Kidney (tissue), 14 donors: ENCODE results near the gene LRRC17. TPM values are rescaled to one million over a fixed set of nuclear protein-coding genes. Genes with fewer than 3 reads are reported as not detected.

ENCODE experiments used
- DNase-seq, 5 donors: peaks; one replicate each; pipeline ENCODE4 v3.0.0-alpha.2; 2013 to 2020
- FAIRE-seq: peaks from 2 replicates; lab custom pipeline; 2012; peaks lifted over from hg19 to GRCh38; lab: Jason Lieb, UNC
- H3K27ac ChIP-seq, 2 donors: one replicate each; pipeline ENCODE4 v1.7.0; 2013; ENCODE audit warnings: low read depth in 2 of 2, low read length in 2 of 2, inconsistent platforms in 1 of 2
- H3K27me3 ChIP-seq: one replicate; pipeline ENCODE4 v1.7.1; 2013; ENCODE audit warnings: low read length, inconsistent platforms; ENCODE audit not compliant: control insufficient read depth, insufficient read depth
- H3K36me3 ChIP-seq, 3 donors: one replicate each; pipeline versions ENCODE4 v1.7.0 to v1.7.1; 2013; ENCODE audit warnings: low read length in 3 of 3, control low read depth in 1 of 3, inconsistent platforms in 1 of 3; ENCODE audit not compliant: insufficient read depth in 3 of 3, control insufficient read depth in 2 of 3
- H3K4me1 ChIP-seq, 3 donors: one replicate each; pipeline versions ENCODE4 v1.7.0 to v1.7.1; 2013; ENCODE audit warnings: low read length in 3 of 3, inconsistent platforms in 1 of 3, low read depth in 1 of 3; ENCODE audit not compliant: control insufficient read depth in 2 of 3, insufficient read depth in 2 of 3
- H3K4me3 ChIP-seq, 3 donors: one replicate each; pipeline versions ENCODE4 v1.7.0 to v1.8.1; 2013; ENCODE audit warnings: low read length in 3 of 3, control low read depth in 1 of 3, inconsistent platforms in 1 of 3
- H3K9ac ChIP-seq, 3 donors: one replicate each; pipeline versions ENCODE4 v1.7.0 to v1.7.1; 2013; ENCODE audit warnings: low read length in 3 of 3, control low read depth in 1 of 3, inconsistent platforms in 1 of 3
- H3K9me3 ChIP-seq, 3 donors: one replicate each; pipeline versions ENCODE4 v1.7.0 to v1.7.1; 2013; ENCODE audit warnings: low read length in 3 of 3, control low read depth in 1 of 3, inconsistent platforms in 1 of 3; ENCODE audit not compliant: control insufficient read depth in 2 of 3, insufficient read depth in 1 of 3
- CTCF ChIP-seq: IDR thresholded peaks from 3 replicates; pipeline ENCODE4 v1.5.1; 2012; ENCODE audit warnings: mild to moderate bottlenecking, moderate library complexity, borderline replicate concordance; ENCODE audit not compliant: insufficient read depth; ENCODE audit errors: extremely low read depth
- intact Hi-C: fragments of 100-400 bp; cut with DNase I; formaldehyde crosslinking; loops from one replicate; pipeline ENCODE4 v1.11.1; 2022
- polyA plus RNA-seq: library from polyadenylated mRNA; stranded (reverse); fragments of 350-450 nt; fragmentation: Illumina TruSeq; extraction: RNeasy Lipid Tissue Mini Kit (QIAGEN cat#74804); gene quantifications from one replicate; pipeline ENCODE4 v1.2.3, GENCODE V29; 2014; ENCODE audit warnings: low read depth, low replicate concordance; ENCODE audit not compliant: insufficient read depth
- total RNA-seq: library from RNA; stranded (reverse); fragmentation: NEBNext Ultra II Directional; extraction: Animal tissue kit (Norgen Biotek cat#: 25700); gene quantifications from one replicate; pipeline ENCODE4 v1.2.1, GENCODE V29; 2021
- donor health status: control.
- donor health status: control.
- donor health status: control.
- donor health status: control.
- donor health status: control.
- donor health status: DM: yes; HTN: yes; CAD: no.
- donor health status: Normal renal cell carcinoma (clear cell type).

LRRC17 gene
- total and polyA plus RNA-seq, 2 donors from 2014 or later = 2.1 to 4.0 TPM

DNA sequence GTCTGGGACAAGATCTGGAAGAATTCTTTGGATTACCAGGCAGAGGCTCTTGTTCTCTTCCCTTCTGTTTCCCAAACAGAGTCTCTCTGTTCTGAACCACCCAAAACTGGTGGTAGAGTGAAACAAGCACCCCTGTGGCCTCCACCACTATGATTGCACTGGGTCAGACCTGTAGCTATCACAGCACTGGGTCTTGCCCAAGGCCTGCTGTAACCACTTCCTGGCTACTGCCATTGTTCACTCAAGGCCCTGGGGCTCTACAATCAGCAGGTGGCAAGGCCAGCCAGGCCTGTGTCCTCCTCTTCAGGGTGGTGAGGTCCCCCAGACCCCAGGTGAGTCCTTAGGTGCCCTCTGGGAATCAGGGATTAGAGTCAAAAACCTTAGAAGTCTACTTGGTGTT lies 4.1 kb upstream of the LRRC17 start:
- Histone ChIP-seq H3K27me3 (no peaks in the 10 kb centered on the region), H3K4me3 (no peak overlapping the region), H3K27ac (no peak overlapping the region), H3K36me3 (no peaks in the 10 kb centered on the region), H3K4me1 (no peaks in the 10 kb centered on the region), H3K9me3 (no peaks in the 10 kb centered on the region), H3K9ac (no peak overlapping the region)
- intact Hi-C loops = no loop called here
- DNase-seq (no peak), FAIRE-seq (no peak)
- TF ChIP-seq CTCF = no peak

- Histone ChIP-seq H3K27me3 (no peaks in the 10 kb centered on the region), H3K9ac (peak overlapping the region in 1 of 3 donors; percentile 33), H3K4me1 (no peaks in the 10 kb centered on the region), H3K4me3 (peak overlapping the region in 1 of 3 donors; percentile 76), H3K27ac (no peak overlapping the region), H3K36me3 (no peaks in the 10 kb centered on the region), H3K9me3 (no peaks in the 10 kb centered on the region)
- no peak for FAIRE-seq
- TF ChIP-seq CTCF = no peak
- intact Hi-C loops = no loop called here
- no peak for DNase-seq
Measured at GRCh38 chr7:102913826-102914225, 1.0 kb downstream of the LRRC17 start.

DNA sequence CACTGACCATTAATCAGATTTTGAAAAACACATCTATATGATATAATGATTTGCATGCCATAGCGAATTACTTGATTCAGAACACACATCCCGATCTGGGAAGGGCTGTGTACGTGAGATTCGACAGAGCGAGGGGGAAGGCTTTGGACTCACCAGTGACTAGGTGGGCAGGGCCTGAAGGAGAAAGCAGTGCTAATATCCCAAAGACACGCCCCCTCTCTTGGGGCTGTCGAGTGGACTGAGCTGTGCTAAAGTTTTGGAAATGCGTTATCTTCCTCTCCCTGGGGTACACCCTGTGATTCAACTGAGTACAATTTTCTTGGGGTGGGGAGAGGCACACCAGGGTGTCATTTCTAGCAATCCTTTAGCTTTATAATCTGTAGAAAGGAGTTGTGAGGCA lies 1.8 kb downstream of the LRRC17 start:
- no peak overlapping the region for H3K27ac ChIP-seq
- intact Hi-C loops = no loop called here

More for the DNA sequence above, 1.8 kb downstream of the LRRC17 start:
- Histone ChIP-seq H3K9me3 (no peaks in the 10 kb centered on the region), H3K36me3 (no peaks in the 10 kb centered on the region), H3K9ac (peak overlapping the region in 1 of 3 donors; percentile 33), H3K4me1 (no peaks in the 10 kb centered on the region), H3K4me3 (peak overlapping the region in 2 of 3 donors; percentile 15 to 76), H3K27me3 (no peaks in the 10 kb centered on the region)
- FAIRE-seq (no peak), DNase-seq (peak in 4 of 5 donors; percentile 32 to 87 (median 67))
- no peak for TF ChIP-seq CTCF
